Adipose tissue (tissue), 3 donors: ENCODE data around the gene OMG. TPM values are rescaled to one million over a fixed set of nuclear protein-coding genes. Genes with fewer than 3 reads are reported as not detected.
"Not testable (repeated sequence)": the region's sequence is repeated elsewhere in the genome, so short reads cannot be mapped to it uniquely, and the experiment has no call there.

Source experiments
- H3K27ac ChIP-seq: one replicate; pipeline ENCODE4 v1.5.1; 2013; ENCODE audit warnings: low read depth, low read length
- WGBS, 3 donors: extraction: QIAGEN DNeasy Blood & Tissue Kit; methylation state at CpG; one replicate each; pipeline ENCODE4 v1.1.7; 2013; 5-methylcytosine and 5-hydroxymethylcytosine counted together
- polyA plus RNA-seq, 3 donors: library from polyadenylated mRNA; stranded (reverse); fragments of 200-250 nt; gene quantifications; one replicate each; pipeline ENCODE4 v1.2.3, GENCODE V29; 2013
- donor health status: healthy with polysubstance abuse.
- donor health status: Bipolar disorder and iron deficiency.
- donor health status: healthy.

Gene OMG, protein sequence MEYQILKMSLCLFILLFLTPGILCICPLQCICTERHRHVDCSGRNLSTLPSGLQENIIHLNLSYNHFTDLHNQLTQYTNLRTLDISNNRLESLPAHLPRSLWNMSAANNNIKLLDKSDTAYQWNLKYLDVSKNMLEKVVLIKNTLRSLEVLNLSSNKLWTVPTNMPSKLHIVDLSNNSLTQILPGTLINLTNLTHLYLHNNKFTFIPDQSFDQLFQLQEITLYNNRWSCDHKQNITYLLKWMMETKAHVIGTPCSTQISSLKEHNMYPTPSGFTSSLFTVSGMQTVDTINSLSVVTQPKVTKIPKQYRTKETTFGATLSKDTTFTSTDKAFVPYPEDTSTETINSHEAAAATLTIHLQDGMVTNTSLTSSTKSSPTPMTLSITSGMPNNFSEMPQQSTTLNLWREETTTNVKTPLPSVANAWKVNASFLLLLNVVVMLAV
- polyA plus RNA-seq = 1 to 10 TPM in 1 of 3 donors, under 1 TPM in 2; 0.06 to 2.5 (median 0.49) TPM

DNA sequence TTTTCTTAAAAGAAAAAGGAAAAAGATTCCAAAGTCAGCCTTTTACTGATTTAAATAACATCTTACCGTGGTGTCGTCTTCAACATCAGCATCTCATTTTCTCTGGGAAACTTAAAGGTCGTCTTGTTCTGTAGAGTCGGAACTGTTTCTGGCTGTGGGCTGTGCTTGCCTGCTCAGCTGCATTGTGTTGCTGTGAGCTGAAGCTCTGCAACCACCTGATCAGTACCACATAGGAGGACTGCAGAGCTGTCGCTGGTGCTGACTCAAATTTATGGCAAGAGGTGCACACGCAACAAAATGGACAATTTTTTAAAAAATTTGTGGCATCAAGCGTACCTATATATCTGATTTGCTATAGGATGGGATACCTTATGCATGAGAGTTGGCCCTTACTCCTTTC is at the start of gene OMG:
OMG (minus strand) TSS at position 150 of the 400 bp plus-strand sequence. CDS start 908 bp downstream, outside the sequence.
- H3K27ac ChIP-seq = no peak within 1 kb of the TSS
- 87 to 93% (median 92%) methylated on average over 7 of the region's 7 CpGs for WGBS, 3 donors

DNA sequence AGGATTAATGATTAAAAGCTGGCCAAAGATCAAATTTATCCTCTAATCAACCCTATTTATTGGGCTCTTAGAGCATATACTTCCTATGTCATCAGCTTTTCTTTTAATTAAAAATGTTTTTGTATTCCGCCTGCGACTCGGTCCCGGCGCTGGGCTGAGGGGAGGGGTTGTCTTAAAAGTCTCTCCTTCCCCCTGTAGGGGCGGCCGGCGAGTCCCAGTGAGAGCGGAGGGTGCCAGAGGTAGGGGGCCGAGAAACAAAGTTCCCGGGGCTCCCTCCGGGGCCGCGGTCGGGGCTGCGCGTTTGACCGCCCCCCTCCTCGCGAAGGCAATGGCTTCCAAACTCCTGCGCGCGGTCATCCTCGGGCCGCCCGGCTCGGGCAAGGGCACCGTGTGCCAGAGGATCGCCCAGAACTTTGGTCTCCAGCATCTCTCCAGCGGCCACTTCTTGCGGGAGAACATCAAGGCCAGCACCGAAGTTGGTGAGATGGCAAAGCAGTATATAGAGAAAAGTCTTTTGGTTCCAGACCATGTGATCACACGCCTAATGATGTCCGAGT is 48.2 kb upstream of the OMG start:
- WGBS, 3 donors = 92 to 96% (median 92%) methylated on average over 13 to 19 of the region's 34 CpGs
- not testable (repeated sequence) for H3K27ac ChIP-seq

DNA sequence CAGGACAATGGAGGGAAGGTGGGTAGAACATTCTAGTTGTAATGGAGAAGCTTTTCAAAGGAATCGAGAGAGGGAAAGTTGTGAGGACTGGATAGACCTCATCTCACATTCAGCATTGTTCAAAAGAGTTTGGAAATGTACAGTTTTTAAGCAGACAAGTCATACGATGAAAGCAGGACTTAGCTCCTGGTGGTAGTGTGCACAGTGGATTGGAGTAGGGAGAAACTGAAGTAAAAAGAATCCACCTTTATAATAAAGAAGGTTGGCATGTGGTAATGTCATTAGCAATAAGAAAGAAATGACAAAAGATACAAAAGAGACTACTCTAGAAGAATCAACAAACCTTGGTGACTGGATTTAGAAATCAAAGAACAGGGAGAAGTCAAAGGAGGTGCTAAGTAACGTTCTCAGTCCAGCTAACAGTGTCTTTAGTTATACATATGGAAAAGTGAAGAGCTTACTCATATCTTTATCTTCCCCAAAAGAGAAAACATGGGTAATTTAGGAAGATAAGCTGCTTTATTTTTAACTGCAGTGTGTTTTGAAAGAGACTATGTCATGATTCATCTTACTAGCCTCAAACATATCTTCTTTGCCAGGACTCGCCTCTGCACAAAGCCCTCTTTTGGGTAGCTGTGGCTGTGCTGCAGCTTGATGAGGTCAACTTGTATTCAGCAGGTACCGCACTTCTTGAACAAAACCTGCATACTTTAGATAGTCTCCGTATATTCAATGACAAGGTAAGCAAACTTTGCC is 43.0 kb upstream of the OMG start:
- no peak overlapping the region for H3K27ac ChIP-seq
- WGBS, 3 donors = 82 to 92% (median 85%) methylated on average over 6 of the region's 6 CpGs

DNA sequence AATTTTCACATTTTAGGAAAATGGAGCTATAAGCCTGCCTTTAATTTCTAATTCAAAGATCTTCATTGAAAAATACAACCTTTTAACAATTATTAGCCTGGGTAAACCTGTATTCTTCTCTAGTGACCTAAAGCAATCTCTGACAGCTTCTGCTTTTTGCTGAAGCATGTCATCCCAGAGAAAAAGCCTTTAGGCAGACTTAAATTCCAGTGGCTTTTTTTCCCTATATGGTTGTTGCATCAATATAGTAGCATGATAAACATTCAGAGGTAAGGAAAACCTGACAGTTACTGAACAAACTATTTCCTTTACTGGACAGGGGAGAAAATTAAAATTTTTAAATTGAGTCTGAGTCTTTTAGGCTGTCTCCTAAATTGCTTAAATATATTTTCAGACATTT is 32.2 kb upstream of the OMG start:
- no peak overlapping the region for H3K27ac ChIP-seq

DNA sequence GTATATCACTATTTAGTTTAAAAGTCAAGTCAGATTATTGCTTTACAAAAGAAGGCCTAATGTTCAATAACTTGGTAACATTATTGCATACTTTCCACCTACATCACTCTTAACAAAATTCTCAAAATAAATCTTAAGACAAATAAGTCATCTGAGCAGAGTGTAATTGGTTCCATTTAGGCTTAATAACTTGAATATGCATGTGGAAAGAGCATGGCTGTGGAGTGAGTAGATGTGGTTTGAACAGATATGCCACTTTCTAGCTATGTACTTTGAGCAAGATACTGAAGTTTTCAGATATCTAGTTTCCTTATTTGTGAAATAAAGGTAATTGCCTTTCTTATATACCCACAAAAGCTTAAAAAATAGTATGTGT is 31.1 kb upstream of the OMG start:
- H3K27ac ChIP-seq = no peak overlapping the region

DNA sequence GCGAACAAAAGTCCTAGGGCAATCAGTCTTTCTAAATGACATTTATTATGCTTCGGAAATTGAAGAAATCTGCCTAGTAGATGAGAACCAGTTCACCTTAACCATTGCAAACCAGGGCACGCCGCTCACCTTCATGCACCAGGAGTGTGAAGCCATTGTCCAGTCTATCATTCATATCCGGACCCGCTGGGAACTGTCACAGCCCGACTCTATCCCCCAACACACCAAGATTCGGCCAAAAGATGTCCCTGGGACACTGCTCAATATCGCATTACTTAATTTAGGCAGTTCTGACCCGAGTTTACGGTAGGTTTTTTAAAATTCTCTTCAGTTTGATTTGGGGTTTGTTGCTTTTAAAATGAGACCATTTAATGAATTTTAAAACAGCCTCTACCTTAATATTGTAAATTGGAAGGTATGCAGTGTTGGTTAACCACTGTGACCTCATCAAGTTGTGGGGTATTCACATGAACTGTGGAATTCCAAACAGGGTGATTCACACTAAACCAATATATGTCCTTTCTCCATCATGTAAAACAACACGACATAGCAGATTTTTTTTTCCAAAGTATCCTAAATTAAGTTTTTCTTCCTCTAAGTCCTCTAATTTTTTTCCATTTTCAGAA is 30.6 kb upstream of the OMG start:
- 96% methylated on average over 12 of the region's 12 CpGs for WGBS, 3 donors
- no peak overlapping the region for H3K27ac ChIP-seq

DNA sequence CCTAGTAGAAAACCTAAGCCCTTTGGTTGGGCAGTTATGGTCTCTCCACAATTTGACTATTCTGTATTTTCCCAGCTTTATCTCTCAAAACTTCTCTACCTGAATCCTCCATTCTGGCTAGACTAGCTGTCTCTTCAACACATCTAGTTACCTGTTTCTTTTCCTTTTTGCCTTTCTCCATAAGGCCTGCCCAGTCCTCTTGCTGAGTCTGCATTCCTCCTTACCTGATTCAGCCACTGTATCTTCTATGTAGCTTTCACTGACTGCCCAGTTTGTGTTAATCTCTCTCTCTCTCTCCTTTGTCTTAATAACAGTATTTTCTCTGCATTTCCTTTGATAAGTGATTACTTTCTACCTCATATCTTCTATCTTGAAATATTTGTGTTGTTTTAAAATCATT is 26.5 kb upstream of the OMG start:
- no peak overlapping the region for H3K27ac ChIP-seq

DNA sequence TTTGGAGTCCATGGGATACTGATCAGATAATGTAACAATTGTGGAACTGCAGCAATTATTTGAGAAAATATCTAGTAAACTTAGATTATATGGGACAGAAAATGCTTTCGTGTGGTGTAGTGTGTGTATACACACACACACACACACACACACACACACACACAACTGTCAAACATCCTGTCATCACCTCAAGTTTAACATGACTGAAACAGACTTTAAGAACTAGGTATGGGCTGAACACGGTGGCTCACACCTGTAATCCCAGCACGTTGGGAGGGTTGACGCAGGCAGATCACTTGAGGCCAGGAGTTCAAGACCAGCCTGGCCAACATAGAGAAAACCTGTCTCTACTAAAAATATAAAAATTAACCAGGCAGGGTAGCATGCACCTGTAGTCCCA is 24.9 kb upstream of the OMG start:
- no peak overlapping the region for H3K27ac ChIP-seq
- WGBS, 3 donors = 88 to 93% (median 90%) methylated on average over 4 of the region's 4 CpGs

DNA sequence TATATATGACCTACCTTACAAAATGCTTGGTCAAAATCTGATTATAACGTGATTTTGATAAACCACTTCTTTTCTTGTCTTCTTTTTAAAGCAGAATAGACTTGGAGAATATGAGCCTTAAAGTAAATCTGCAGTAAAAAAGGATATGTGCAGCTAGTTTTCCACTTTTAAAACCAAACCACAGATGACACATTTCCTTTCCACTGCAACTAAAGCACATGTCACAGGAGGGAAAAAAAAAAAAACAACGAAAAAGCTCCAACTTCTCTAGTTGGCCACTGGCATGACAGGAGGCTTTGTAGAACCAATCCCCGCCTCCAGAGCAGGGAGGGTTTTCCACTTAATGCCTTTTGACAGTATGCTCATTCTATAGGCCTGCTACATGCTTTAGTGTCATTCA is 24.4 kb upstream of the OMG start, which contains the start of gene EVI2A:
EVI2A (minus strand) TSS at position 142 of the 400 bp plus-strand sequence. CDS start 2,609 bp downstream, outside the sequence.
- 46 to 94% (median 61%) methylated on average over 3 of the region's 3 CpGs for WGBS, 3 donors

DNA sequence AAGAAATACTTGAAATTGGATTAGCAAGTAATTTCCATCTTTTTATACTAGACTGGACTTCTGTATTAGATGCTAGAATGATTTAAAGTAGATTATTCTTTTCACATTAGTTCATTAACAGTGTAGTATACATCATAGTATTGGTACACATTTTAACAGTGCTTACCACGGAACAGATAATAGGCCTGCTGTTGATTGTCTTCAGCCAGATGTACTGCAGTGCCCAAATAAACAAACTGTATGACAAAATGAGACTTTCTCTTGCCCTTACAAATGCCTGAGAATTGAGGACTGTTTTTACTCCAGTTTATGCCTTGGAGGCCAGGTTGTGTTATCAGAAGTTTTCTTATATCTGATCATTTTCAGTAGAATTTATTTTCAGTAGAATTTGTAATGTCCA is 23.8 kb upstream of the OMG start:
- H3K27ac ChIP-seq = no peak overlapping the region
- WGBS, 3 donors = 51 to 63% (median 55%) methylated on average over 1 of the region's 1 CpG

More for the DNA sequence above, 24.4 kb upstream of the OMG start, which contains the start of gene EVI2A:
- H3K27ac ChIP-seq = no peak within 1 kb of the TSS

DNA sequence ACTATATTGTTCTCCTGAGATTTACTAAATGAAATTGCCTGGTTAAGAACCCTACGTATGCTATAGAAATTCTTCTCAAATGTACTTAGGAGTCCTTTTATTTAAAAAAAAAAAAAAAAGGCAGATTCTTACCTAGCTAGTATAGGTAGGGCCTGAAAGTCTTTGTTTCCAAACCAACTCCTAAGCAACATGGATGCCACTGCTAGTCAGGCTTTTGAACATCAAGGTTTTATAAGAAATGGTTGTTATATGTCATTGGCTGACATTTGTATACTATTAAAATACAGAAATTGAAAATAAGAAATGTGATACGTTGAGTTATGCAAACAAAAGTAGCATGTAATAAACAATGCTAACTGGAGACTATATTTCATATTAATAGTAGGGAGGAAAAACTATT is 23.2 kb upstream of the OMG start:
- WGBS, 3 donors = 71 to 93% (median 78%) methylated on average over 2 of the region's 2 CpGs
- H3K27ac ChIP-seq = no peak overlapping the region

DNA sequence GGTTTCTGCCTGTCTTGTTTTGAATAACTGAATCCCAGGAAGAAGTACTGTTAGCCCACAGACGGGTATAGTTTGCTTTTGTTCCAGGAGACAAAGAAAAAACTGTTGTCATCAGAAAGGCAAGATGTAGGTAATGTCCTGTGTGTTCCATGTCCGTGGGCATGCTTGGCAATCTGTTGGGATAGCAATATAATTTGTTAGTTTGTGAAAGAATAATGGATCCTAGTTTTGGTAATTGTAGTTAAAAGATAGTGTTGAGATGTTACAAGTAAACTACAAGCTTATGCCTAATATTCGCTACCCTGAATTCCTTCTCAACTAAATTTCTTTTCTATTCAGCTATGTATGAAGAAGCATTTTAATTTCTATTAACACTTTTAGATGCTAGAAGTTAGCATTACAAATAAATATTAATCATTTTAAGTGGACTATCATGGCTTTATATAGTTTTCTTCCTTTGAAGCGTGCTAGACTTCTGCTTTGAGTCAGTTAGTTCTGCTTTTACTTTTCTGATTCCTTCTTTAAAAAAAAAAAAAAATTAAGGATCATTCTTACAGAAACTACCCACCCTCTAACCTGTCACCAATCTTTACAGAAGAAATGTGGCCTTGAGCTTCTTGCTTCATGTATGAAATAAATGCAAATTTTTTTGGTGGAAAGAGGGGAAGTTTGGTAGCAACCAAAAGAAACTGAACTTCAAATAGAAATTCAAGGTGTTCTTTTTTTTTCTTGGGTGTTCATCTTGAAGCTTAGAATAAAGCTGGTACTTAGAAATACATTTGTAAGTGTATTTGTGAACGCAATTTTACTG is 22.0 kb upstream of the OMG start:
- 49 to 82% (median 61%) methylated on average over 5 of the region's 5 CpGs for WGBS, 3 donors
- no peak overlapping the region for H3K27ac ChIP-seq

DNA sequence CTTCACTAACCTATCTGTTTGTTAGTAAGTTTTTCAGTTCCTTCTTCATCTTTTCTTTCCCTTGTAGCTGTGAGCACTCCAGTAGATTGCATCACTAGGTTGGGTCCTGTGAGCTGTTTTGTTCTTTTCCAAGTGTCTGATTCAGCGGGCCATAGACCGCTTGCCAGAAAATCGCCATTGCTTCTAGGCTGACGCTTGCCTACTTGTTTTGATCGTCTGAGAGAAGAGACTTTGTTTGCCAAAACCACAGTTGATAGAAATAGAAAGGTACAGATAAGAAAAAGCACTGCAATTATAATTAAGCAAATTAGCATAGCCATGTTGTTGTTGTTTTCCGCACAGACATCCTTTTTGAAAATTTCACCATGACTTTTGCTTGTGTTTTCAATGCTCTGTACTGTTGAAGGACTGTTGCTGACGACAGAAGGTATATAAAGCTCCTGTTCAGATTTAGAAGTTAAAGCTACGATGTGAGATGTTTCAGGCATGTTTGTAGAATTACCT is 21.3 kb upstream of the OMG start:
- WGBS, 3 donors = 45 to 73% (median 50%) methylated on average over 8 of the region's 8 CpGs
- no peak overlapping the region for H3K27ac ChIP-seq

DNA sequence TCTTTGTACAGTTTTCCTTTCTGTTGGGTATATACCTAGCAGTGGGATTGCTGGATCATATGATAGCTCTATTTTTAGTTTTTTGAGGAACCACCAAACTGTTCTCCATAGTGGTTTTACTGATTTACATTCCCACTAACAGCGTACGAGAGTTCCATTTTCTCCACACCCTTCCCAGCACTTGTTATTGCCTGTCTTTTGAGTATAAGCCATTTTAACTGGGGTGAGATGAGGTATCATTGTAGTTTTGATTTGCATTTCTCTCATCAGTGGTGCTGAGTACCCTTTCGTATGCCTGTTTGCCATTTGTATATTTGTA is 17.7 kb upstream of the OMG start:
- no peak overlapping the region for H3K27ac ChIP-seq
- WGBS, 3 donors = 54 to 96% (median 66%) methylated on average over 3 of the region's 3 CpGs

DNA sequence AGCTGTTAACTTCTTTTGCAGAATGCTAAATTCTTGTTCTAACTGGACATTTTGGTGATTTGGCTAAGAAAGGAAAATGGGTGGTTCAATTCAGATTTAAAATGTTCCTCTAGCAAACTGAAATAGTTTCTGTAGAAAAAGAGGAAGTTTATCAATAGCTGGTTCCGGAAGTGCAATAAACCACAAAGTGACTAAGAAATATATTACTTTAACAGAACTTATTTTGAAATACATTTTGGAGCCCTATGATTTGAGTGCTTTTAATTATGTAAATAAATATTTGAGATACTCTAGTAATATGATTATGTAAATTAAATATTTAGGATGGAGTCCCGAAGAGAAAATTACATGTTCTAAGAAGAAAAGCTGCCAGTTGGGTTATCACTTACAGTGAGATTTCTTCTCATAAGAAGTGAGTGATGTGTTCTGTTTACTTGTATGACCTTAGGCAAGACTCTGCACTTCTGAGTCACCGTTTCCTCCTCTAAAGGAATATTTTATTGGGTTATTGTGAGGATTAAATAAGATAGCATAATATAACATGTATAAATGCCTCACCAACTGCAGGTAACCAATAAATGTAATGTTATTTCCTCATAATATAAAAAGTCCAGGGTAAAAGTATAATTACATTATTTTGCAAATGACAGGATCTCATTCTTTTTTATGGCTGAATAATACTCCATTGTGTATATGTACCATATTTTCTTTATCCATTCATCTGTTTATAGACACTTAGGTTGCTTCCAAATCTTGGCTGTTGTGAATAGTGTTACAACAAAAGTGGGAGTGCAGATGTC is 17.1 kb upstream of the OMG start, which contains the start of gene EVI2B:
EVI2B (minus strand) TSS at position 73 of the 800 bp plus-strand sequence. CDS start 8,445 bp downstream, outside the sequence.
- no peak within 1 kb of the TSS for H3K27ac ChIP-seq
- 42 to 88% (median 51%) methylated on average over 3 of the region's 3 CpGs for WGBS, 3 donors

DNA sequence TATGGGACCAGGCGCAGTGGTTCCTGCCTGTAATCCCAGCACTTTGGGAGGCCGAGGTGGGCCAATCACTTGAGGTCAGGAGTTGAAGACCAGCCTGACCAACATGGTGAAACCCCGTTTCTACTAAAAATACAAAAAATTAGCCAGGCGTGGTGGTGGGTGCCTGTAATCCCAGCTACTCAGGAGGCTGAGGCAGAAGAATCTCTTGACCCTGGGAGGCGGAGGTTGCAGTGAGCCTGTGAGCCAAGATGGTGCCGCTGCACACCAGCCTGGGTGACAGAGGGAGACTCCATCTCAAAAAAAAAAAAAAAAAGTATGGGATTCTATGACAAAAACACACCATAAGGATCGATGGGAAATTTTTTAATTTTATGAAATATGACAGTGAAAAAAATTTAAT is 15.2 kb upstream of the OMG start:
- H3K27ac ChIP-seq = not testable (repeated sequence)
- 56 to 73% (median 57%) methylated on average over 6 to 7 of the region's 7 CpGs for WGBS, 3 donors

DNA sequence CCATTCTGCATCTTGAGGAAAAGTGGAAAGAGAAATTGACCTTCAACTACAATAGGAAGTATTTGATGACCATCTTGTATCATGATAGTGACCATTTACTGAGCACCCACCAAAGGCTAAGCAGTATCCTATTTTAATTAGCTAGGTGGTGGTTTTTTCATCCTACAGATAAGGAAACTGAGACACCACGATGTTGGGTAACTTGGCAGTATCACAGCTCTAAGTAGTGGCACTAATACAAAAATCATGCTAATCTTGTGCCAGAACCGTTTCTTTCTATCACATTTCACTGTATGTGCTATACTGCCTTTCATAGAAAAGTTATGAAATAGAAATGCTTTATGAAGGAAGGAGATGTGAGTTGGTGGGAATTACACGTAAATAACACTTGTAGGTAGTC is 14.5 kb upstream of the OMG start:
- no peak overlapping the region for H3K27ac ChIP-seq
- 57 to 85% (median 62%) methylated on average over 3 of the region's 3 CpGs for WGBS, 3 donors
